GM23248 (cell line): ENCODE results near the gene TRPM3. TPM values are rescaled to one million over a fixed set of nuclear protein-coding genes. Genes with fewer than 3 reads are reported as not detected.

Experiments used
- DNase-seq: peaks from one replicate; pipeline ENCODE4 v3.0.0-alpha.2; 2015
- H2AFZ ChIP-seq: fragments of 200-600 bp; sonication (generic); 2 replicates; pipeline ENCODE4 v1.6.1; 2016; ENCODE audit warnings: antibody characterized with exemption
- H3F3A ChIP-seq: fragments of 200-600 bp; sonication (generic); 2 replicates; pipeline ENCODE4 v1.6.1; 2016; ENCODE audit warnings: mild to moderate bottlenecking, antibody characterized with exemption, mixed run types; ENCODE audit not compliant: insufficient read depth
- H3K27ac ChIP-seq: fragments of 200-600 bp; sonication (generic); 2 replicates; pipeline ENCODE4 v1.5.1; 2016; ENCODE audit warnings: mild to moderate bottlenecking
- H3K27me3 ChIP-seq: fragments of 200-600 bp; sonication (generic); replicated peaks from 2 replicates; pipeline ENCODE4 v1.6.1; 2016; ENCODE audit warnings: mild to moderate bottlenecking; ENCODE audit not compliant: insufficient read depth
- H3K36me3 ChIP-seq: fragments of 200-600 bp; sonication (generic); 2 replicates; pipeline ENCODE4 v1.6.1; 2016; ENCODE audit warnings: low read depth, mild to moderate bottlenecking
- H3K4me1 ChIP-seq: fragments of 200-600 bp; sonication (generic); 2 replicates; pipeline ENCODE4 v1.6.1; 2016; ENCODE audit warnings: mild to moderate bottlenecking; ENCODE audit not compliant: insufficient read depth
- H3K4me2 ChIP-seq: fragments of 200-600 bp; sonication (generic); one replicate; pipeline ENCODE4 v1.6.1; 2016; ENCODE audit warnings: mild to moderate bottlenecking; ENCODE audit not compliant: unreplicated experiment
- H3K4me3 ChIP-seq: fragments of 200-600 bp; sonication (generic); 2 replicates; pipeline ENCODE4 v1.5.1; 2016; ENCODE audit warnings: mild to moderate bottlenecking
- H3K79me2 ChIP-seq: fragments of 200-600 bp; sonication (generic); 2 replicates; pipeline ENCODE4 v1.6.1; 2016; ENCODE audit warnings: mild to moderate bottlenecking; ENCODE audit not compliant: insufficient read depth
- H3K9ac ChIP-seq: fragments of 200-600 bp; sonication (generic); 2 replicates; pipeline ENCODE4 v1.6.1; 2016; ENCODE audit warnings: mild to moderate bottlenecking
- H3K9me2 ChIP-seq: fragments of 200-600 bp; sonication (generic); 2 replicates; pipeline ENCODE4 v1.6.1; 2016; ENCODE audit warnings: mixed run types, mild to moderate bottlenecking, moderate library complexity; ENCODE audit not compliant: insufficient read depth
- H3K9me3 ChIP-seq: fragments of 200-600 bp; sonication (generic); one replicate; pipeline ENCODE4 v1.6.1; 2017; ENCODE audit warnings: low read depth
- H4K20me1 ChIP-seq: fragments of 200-600 bp; sonication (generic); 2 replicates; pipeline ENCODE4 v1.6.0; 2016; ENCODE audit not compliant: insufficient read depth
- EZH2 ChIP-seq: fragments of 200-600 bp; sonication (generic); IDR thresholded peaks from 2 replicates; pipeline ENCODE4 v1.6.1; 2018; ENCODE audit warnings: antibody characterized with exemption, mild to moderate bottlenecking; ENCODE audit not compliant: insufficient read depth, poor library complexity, severe bottlenecking
- EZH2phosphoT487 ChIP-seq: fragments of 200-600 bp; sonication (generic); IDR thresholded peaks from 2 replicates; pipeline ENCODE4 v1.6.1; 2018; ENCODE audit warnings: antibody characterized with exemption, moderate library complexity, mild to moderate bottlenecking, low read depth; ENCODE audit not compliant: insufficient read depth
- WGBS, 2 experiments: methylation state at CpG; one replicate each; pipeline ENCODE4 v1.1.6; 2015 to 2017; ENCODE audit warnings: low lambda C conversion rate in 2 of 2, low coverage in 1 of 2; ENCODE audit errors: missing lambda C conversion rate in 2 of 2; 5-methylcytosine and 5-hydroxymethylcytosine counted together
- in situ Hi-C: fragments of 300-500 bp; cut with MboI; formaldehyde crosslinking; loops from 2 replicates; pipeline ENCODE4 v1.15.0; 2020
- polyA plus RNA-seq: library from polyadenylated mRNA; unstranded; fragments of >200 nt; fragmentation: Nextera tagmentation; extraction: Ambion mirVana; gene quantifications from 2 replicates; pipeline ENCODE4 v1.2.1, GENCODE V29; 2016
- total RNA-seq: library from RNA; depleted of rRNA; stranded (reverse); fragments of >200 nt; shearing (Covaris generic); gene quantifications from 2 replicates; pipeline ENCODE4 v1.2.3, GENCODE V29; 2014

Gene TRPM3
- total and polyA plus RNA-seq, 2 experiments from 2014 or later, result not detected

GRCh38 chr9:71147368-71147767 lies 25.9 kb upstream of the TRPM3 start:
- no peaks in the 10 kb centered on the region for H3K9me2 ChIP-seq
- H3K27me3 ChIP-seq, result no peaks in the 10 kb centered on the region
- no peak overlapping the region for H3K4me2 ChIP-seq
- H2AFZ ChIP-seq, result no peak overlapping the region
- no peaks in the 10 kb centered on the region for H3F3A ChIP-seq
- no peaks in the 10 kb centered on the region for H3K9me3 ChIP-seq
- H3K36me3 ChIP-seq, result no peaks in the 10 kb centered on the region
- no peak overlapping the region for H3K9ac ChIP-seq
- 25 to 31% methylated on average over 2 of the region's 2 CpGs for WGBS, 2 experiments
- H3K4me1 ChIP-seq, result no peaks in the 10 kb centered on the region
- no peak overlapping the region for H3K4me3 ChIP-seq
- in situ Hi-C loops, result no loop called here
- H4K20me1 ChIP-seq, result no peaks in the 10 kb centered on the region
- DNase-seq, result no peak
- H3K79me2 ChIP-seq, result no peaks in the 10 kb centered on the region
- H3K27ac ChIP-seq, result no peak overlapping the region
- no peak for TF ChIP-seq EZH2
- no peak for TF ChIP-seq EZH2phosphoT487

GRCh38 chr9:71146511-71146910 lies 25.1 kb upstream of the TRPM3 start:
- no peak overlapping the region for H3K9ac ChIP-seq
- WGBS, 2 experiments, result 5 to 10% methylated on average over 1 of the region's 1 CpG
- no peaks in the 10 kb centered on the region for H4K20me1 ChIP-seq
- 0 out of 2 replicates have a peak, but pooled peaks cover 2% of the 10 kb centered on the region for H3K27me3 ChIP-seq
- TF ChIP-seq EZH2, result no peak
- TF ChIP-seq EZH2phosphoT487, result no peak
- no peak overlapping the region for H2AFZ ChIP-seq
- H3K36me3 ChIP-seq, result no peaks in the 10 kb centered on the region
- H3K4me3 ChIP-seq, result no peak overlapping the region
- in situ Hi-C loops, result no loop called here
- no peak overlapping the region for H3K27ac ChIP-seq
- no peaks in the 10 kb centered on the region for H3K79me2 ChIP-seq
- no peaks in the 10 kb centered on the region for H3K4me1 ChIP-seq
- no peaks in the 10 kb centered on the region for H3K9me3 ChIP-seq
- no peaks in the 10 kb centered on the region for H3F3A ChIP-seq
- H3K4me2 ChIP-seq, result no peak overlapping the region
- H3K9me2 ChIP-seq, result no peaks in the 10 kb centered on the region
- DNase-seq, result no peak

GRCh38 chr9:71145179-71145578 lies 23.8 kb upstream of the TRPM3 start:
- Histone ChIP-seq H3K9me3 (no peaks in the 10 kb centered on the region), H3K4me2 (no peak overlapping the region), H3K9me2 (no peaks in the 10 kb centered on the region), H3K27me3 (0 out of 2 replicates have a peak, but pooled peaks cover 9% of the 10 kb centered on the region), H3K36me3 (no peaks in the 10 kb centered on the region), H3K4me3 (no peak overlapping the region), H3F3A (no peaks in the 10 kb centered on the region), H3K9ac (no peak overlapping the region), H4K20me1 (no peaks in the 10 kb centered on the region), H3K27ac (no peak overlapping the region), H3K4me1 (no peaks in the 10 kb centered on the region), H3K79me2 (no peaks in the 10 kb centered on the region), H2AFZ (no peak overlapping the region)
- no peak for DNase-seq
- in situ Hi-C loops, result no loop called here
- 24 to 43% methylated on average over 1 of the region's 1 CpG for WGBS, 2 experiments
- TF ChIP-seq EZH2, result no peak
- no peak for TF ChIP-seq EZH2phosphoT487

GRCh38 chr9:71144495-71144894 lies 23.1 kb upstream of the TRPM3 start:
- H3K79me2 ChIP-seq, result no peaks in the 10 kb centered on the region
- no peaks in the 10 kb centered on the region for H3F3A ChIP-seq
- no peak overlapping the region for H3K4me3 ChIP-seq
- 0 out of 2 replicates have a peak, but pooled peaks cover 10% of the 10 kb centered on the region for H3K27me3 ChIP-seq
- no peak overlapping the region for H3K9ac ChIP-seq
- H3K27ac ChIP-seq, result no peak overlapping the region
- H2AFZ ChIP-seq, result no peak overlapping the region
- in situ Hi-C loops, result no loop called here
- no peaks in the 10 kb centered on the region for H3K9me2 ChIP-seq
- no peaks in the 10 kb centered on the region for H3K36me3 ChIP-seq
- H4K20me1 ChIP-seq, result no peaks in the 10 kb centered on the region
- no peak for DNase-seq
- H3K4me2 ChIP-seq, result no peak overlapping the region
- WGBS, 2 experiments, result 20 to 31% methylated on average over 2 of the region's 2 CpGs
- no peak for TF ChIP-seq EZH2
- no peak for TF ChIP-seq EZH2phosphoT487
- H3K9me3 ChIP-seq, result no peaks in the 10 kb centered on the region
- no peaks in the 10 kb centered on the region for H3K4me1 ChIP-seq

DNA sequence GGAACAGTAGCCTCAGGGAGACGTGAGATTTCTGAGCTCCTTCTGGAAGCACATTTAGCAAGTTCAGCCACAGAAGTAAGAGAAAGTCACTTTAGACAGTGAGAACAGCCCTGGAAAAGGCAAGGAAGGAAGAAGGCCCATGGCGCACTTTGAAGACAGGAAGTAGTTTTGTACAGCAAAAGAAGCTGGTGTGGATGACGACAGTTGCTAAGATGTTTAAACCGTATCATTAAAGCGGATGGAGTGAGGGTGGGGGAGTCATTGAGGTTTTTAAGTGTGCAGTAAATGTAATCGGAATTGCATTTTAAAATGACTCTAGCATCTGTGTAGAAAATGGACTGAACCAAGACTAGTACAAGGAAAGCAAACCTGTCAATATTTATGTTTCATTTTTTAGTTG lies 15.3 kb upstream of the TRPM3 start:
- H3K36me3 ChIP-seq, result no peaks in the 10 kb centered on the region
- no peaks in the 10 kb centered on the region for H3K9me3 ChIP-seq
- TF ChIP-seq EZH2 (no peak), EZH2phosphoT487 (no peak)
- no peak overlapping the region for H3K4me3 ChIP-seq
- in situ Hi-C loops, result no loop called here
- H3K4me2 ChIP-seq, result no peak overlapping the region
- H4K20me1 ChIP-seq, result no peaks in the 10 kb centered on the region
- no peak overlapping the region for H3K27ac ChIP-seq
- 0 out of 2 replicates have a peak, but pooled peaks cover 10% of the 10 kb centered on the region for H3K27me3 ChIP-seq
- H2AFZ ChIP-seq, result no peak overlapping the region
- no peak overlapping the region for H3K9ac ChIP-seq
- no peaks in the 10 kb centered on the region for H3K4me1 ChIP-seq
- H3K79me2 ChIP-seq, result no peaks in the 10 kb centered on the region
- 63 to 65% methylated on average over 6 of the region's 6 CpGs for WGBS, 2 experiments
- no peak for DNase-seq
- no peaks in the 10 kb centered on the region for H3K9me2 ChIP-seq
- no peaks in the 10 kb centered on the region for H3F3A ChIP-seq
